Measurements from ENCODE around the gene SPATA17.

The SPATA17 gene

DNA sequence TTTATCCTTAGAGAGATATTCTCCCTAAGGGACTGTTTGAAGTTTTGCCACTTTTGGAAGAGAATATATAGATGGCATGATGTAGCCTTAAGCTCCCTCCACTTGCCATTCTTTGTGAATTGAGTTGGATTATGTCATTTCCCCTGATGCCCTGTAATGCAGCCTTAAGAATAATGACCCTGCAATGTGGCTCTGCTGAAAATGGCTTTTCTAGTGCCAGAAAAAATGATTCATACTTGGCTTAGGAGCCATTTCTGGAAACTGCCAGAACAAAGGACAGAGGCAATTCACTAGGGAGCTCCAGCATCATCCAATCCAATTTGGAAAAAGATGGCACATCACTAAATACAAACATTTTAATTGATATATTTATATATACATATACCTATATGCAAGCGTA, 265.3 kb downstream of the SPATA17 start:
- Mint-ChIP-seq H3K27ac (no peak overlapping the region), H3K36me3 (ENCODE audit: low read depth) (no peaks in the 10 kb centered on the region), H3K4me1 (peaks cover 8% of the 10 kb centered on the region), H3K27me3 (ENCODE audit: low read depth) (peaks cover 3% of the 10 kb centered on the region), H3K4me3 (no peak overlapping the region), H3K9me3 (no peaks in the 10 kb centered on the region)
- TF ChIP-seq, protein P1, sequence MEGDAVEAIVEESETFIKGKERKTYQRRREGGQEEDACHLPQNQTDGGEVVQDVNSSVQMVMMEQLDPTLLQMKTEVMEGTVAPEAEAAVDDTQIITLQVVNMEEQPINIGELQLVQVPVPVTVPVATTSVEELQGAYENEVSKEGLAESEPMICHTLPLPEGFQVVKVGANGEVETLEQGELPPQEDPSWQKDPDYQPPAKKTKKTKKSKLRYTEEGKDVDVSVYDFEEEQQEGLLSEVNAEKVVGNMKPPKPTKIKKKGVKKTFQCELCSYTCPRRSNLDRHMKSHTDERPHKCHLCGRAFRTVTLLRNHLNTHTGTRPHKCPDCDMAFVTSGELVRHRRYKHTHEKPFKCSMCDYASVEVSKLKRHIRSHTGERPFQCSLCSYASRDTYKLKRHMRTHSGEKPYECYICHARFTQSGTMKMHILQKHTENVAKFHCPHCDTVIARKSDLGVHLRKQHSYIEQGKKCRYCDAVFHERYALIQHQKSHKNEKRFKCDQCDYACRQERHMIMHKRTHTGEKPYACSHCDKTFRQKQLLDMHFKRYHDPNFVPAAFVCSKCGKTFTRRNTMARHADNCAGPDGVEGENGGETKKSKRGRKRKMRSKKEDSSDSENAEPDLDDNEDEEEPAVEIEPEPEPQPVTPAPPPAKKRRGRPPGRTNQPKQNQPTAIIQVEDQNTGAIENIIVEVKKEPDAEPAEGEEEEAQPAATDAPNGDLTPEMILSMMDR (IDR thresholded peaks at IDR 0.05; ENCODE audit: unreplicated experiment in 3 of 3): no peak

DNA sequence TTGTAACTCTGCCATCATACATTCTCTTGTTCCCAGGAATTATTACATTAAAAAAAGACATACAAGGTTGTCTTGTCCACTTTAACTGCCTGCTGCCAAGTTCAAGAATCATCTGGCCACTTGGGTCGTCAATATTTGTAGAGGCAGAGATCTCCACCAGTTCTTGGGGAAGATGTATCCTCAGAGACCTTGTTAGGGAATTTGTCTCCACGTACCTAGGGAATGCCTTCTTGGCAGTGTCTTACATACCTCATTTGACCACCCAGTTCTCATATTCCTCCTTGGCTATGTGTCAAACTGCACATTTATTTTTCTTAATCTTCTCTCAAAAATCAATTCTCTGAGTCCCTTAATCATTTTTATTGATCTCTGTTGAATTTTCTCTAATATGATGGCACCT, 266.0 kb downstream of the SPATA17 start:
- Mint-ChIP-seq H3K36me3 (ENCODE audit: low read depth) (no peaks in the 10 kb centered on the region), H3K27me3 (ENCODE audit: low read depth) (peaks cover 1% of the 10 kb centered on the region), H3K27ac (no peak overlapping the region), H3K9me3 (no peaks in the 10 kb centered on the region), H3K4me1 (peaks cover 8% of the 10 kb centered on the region), H3K4me3 (no peak overlapping the region)
- TF ChIP-seq, protein P1 (IDR thresholded peaks at IDR 0.05; ENCODE audit: unreplicated experiment in 3 of 3): no peak

DNA sequence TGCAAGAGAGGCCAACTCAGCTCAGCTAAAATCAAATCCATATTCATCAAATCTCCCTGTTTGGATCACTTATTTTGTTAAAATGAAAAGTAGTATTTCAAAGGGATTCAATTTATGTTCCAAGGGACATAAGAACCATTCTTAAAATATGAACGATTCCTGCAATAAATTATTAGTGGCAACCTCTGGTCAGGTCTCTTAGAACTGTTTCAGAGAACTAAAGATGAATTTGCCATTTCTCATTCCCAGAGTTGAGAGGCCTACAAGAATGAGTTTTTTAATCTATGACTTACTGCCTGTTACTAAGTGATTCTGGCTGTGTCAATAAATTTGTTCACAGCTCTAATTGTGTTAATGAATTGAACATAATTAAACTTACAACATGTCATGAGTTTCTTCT, 268.5 kb downstream of the SPATA17 start:
- TF ChIP-seq, protein P1 (IDR thresholded peaks at IDR 0.05; ENCODE audit: unreplicated experiment in 3 of 3): no peak
- H3K27me3 Mint-ChIP-seq (ENCODE audit: low read depth): no peaks in the 10 kb centered on the region
- no peak overlapping the region for H3K27ac Mint-ChIP-seq
- no peaks in the 10 kb centered on the region for H3K36me3 Mint-ChIP-seq (ENCODE audit: low read depth)
- no peak overlapping the region for H3K4me3 Mint-ChIP-seq
- peaks cover 8% of the 10 kb centered on the region for H3K4me1 Mint-ChIP-seq
- no peaks in the 10 kb centered on the region for H3K9me3 Mint-ChIP-seq

DNA sequence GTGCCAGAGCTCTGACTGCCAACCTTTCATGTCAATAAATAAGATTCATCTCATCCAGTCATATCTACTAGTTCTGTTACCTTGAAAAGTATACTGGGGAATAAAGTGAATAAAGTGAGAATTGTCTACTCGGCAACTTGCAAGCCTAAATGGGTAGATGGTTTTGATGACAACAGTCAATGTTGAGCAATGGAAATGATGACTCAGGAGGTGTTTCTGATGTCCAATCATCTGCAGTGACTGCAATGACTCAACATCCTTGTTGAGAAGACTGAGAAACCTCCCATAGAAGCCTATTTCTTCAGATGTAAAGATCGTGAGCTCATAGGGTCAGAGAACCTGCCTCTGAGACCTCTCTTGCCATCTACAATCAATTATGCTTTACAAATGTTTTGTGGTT, 276.4 kb downstream of the SPATA17 start:
- TF ChIP-seq, protein P1 (IDR thresholded peaks at IDR 0.05; ENCODE audit: unreplicated experiment in 3 of 3): no peak
- H3K36me3 Mint-ChIP-seq (ENCODE audit: low read depth): no peaks in the 10 kb centered on the region
- H3K27me3 Mint-ChIP-seq (ENCODE audit: low read depth): peaks cover 6% of the 10 kb centered on the region
- H3K4me3 Mint-ChIP-seq: no peak overlapping the region
- H3K27ac Mint-ChIP-seq: no peak overlapping the region
- no peaks in the 10 kb centered on the region for H3K4me1 Mint-ChIP-seq
- H3K9me3 Mint-ChIP-seq: peaks cover 2% of the 10 kb centered on the region

DNA sequence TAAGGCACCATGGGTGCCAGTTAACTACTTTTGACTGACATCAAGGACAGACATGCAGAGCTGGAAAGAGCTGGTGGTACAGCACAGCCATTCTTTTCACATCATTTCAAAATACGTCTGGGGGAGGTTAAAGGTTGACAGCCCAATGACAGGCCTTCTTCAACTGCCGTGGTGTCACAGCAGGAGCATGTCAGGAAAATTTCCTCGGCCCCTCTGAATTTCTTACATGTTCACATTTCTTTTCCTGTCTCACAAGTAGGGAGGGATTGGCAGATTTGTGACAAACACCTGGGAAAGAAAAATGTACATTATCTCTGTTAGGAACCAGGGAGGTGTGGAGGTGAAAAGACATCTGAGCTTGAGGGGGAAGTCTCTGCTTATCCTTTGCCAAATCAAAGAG, 279.1 kb downstream of the SPATA17 start:
- TF ChIP-seq, protein P1 (IDR thresholded peaks at IDR 0.05; ENCODE audit: unreplicated experiment in 3 of 3): no peak
- peaks cover 6% of the 10 kb centered on the region for H3K27me3 Mint-ChIP-seq (ENCODE audit: low read depth)
- H3K27ac Mint-ChIP-seq: no peak overlapping the region
- peaks cover under 1% of the 10 kb centered on the region for H3K9me3 Mint-ChIP-seq
- no peaks in the 10 kb centered on the region for H3K36me3 Mint-ChIP-seq (ENCODE audit: low read depth)
- H3K4me3 Mint-ChIP-seq: no peak overlapping the region
- H3K4me1 Mint-ChIP-seq: no peaks in the 10 kb centered on the region

DNA sequence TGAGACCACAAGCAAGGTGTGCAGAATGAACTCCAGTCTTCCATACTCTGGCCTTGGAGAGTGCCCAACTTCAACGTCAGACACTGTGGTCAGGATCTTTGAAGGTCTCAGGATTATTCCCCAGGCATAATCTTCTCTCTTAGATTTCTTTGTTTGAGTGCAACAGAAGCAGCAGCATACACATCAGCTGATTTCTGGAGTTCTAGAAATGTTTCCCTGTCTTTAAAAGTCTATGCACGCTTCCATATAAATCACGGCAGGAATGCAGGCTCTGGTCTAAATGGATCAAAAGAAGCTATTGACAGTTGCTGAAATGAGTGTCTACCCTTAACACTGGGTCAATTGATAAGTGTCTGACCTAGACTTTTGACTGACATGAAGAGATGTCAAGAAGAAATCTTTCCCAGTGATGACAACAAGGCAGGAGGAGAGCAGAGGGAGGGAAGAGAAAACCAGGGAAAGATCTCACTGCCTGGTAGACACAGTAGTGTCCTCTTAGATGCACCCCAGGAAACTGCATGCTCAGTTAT, 279.7 kb downstream of the SPATA17 start:
- H3K4me1 Mint-ChIP-seq: no peaks in the 10 kb centered on the region
- H3K9me3 Mint-ChIP-seq: no peaks in the 10 kb centered on the region
- TF ChIP-seq, protein P1 (IDR thresholded peaks at IDR 0.05; ENCODE audit: unreplicated experiment in 3 of 3): no peak
- H3K27me3 Mint-ChIP-seq (ENCODE audit: low read depth): peaks cover 11% of the 10 kb centered on the region
- no peak overlapping the region for H3K4me3 Mint-ChIP-seq
- H3K27ac Mint-ChIP-seq: no peak overlapping the region
- H3K36me3 Mint-ChIP-seq (ENCODE audit: low read depth): no peaks in the 10 kb centered on the region
